DOHH2 (cell line): Measurements from ENCODE around the gene RAB17.

Source experiments
- H3F3A ChIP-seq: fragments of 200-600 bp; sonication (generic), shearing (Covaris generic); 2 replicates; pipeline ENCODE4 v1.6.0; 2016; ENCODE audit warnings: antibody characterized with exemption, mild to moderate bottlenecking; ENCODE audit not compliant: control insufficient read depth, insufficient read depth
- H3K27ac ChIP-seq: fragments of 200-600 bp; sonication (generic); 2 replicates; pipeline ENCODE4 v1.5.1; 2014; ENCODE audit warnings: low read depth, mild to moderate bottlenecking, low read length, moderate library complexity
- H3K27me3 ChIP-seq: fragments of 200-600 bp; sonication (generic); 2 replicates; pipeline ENCODE4 v1.6.1; 2014; ENCODE audit warnings: mild to moderate bottlenecking, low read length, mixed read lengths; ENCODE audit not compliant: control insufficient read depth
- H3K36me3 ChIP-seq: fragments of 200-600 bp; sonication (generic); 2 replicates; pipeline ENCODE4 v1.6.1; 2014; ENCODE audit warnings: mild to moderate bottlenecking, low read length, moderate library complexity, mixed read lengths; ENCODE audit not compliant: control insufficient read depth
- H3K4me1 ChIP-seq: fragments of 200-600 bp; sonication (generic); 2 replicates; pipeline ENCODE4 v1.6.1; 2014; ENCODE audit warnings: mild to moderate bottlenecking, low read length, mixed read lengths; ENCODE audit not compliant: control insufficient read depth
- H3K4me2 ChIP-seq: fragments of 200-600 bp; sonication (generic); 2 replicates; pipeline ENCODE4 v1.6.0; 2014; ENCODE audit warnings: mild to moderate bottlenecking, low read length, moderate library complexity
- H3K4me3 ChIP-seq: fragments of 200-600 bp; sonication (generic); 2 replicates; pipeline ENCODE4 v1.5.1; 2014; ENCODE audit warnings: mild to moderate bottlenecking, low read length, mixed read lengths
- H3K79me2 ChIP-seq: fragments of 200-600 bp; sonication (generic); 2 replicates; pipeline ENCODE4 v1.6.1; 2014; ENCODE audit warnings: mild to moderate bottlenecking, low read length, mixed read lengths; ENCODE audit not compliant: control insufficient read depth
- H3K9me2 ChIP-seq: fragments of 200-600 bp; sonication (generic); replicated peaks from 2 replicates; pipeline ENCODE4 v1.6.1; 2014; ENCODE audit warnings: mild to moderate bottlenecking, low read length, mixed read lengths; ENCODE audit not compliant: control insufficient read depth
- H3K9me3 ChIP-seq: fragments of 200-600 bp; sonication (generic); 2 replicates; pipeline ENCODE4 v1.6.1; 2014; ENCODE audit warnings: antibody characterized with exemption, low read length, mixed read lengths; ENCODE audit not compliant: control insufficient read depth, insufficient read depth
- H4K20me1 ChIP-seq: fragments of 200-600 bp; sonication (generic); 2 replicates; pipeline ENCODE4 v1.6.0; 2014; ENCODE audit warnings: low read depth, mild to moderate bottlenecking, antibody characterized with exemption, low read length, moderate library complexity; ENCODE audit not compliant: control insufficient read depth, insufficient read depth
- EZH2phosphoT487 ChIP-seq: fragments of 200-600 bp; sonication (generic); IDR thresholded peaks from 2 replicates; pipeline ENCODE4 v1.6.1; 2017; ENCODE audit warnings: borderline replicate concordance, mild to moderate bottlenecking, antibody characterized with exemption, low read length, moderate library complexity, mixed read lengths
- TF ChIP-seq, protein P1 (sequence below): fragments of 200-600 bp; sonication (generic); IDR thresholded peaks from one replicate; pipeline ENCODE4 v1.5.1; 2014; ENCODE audit warnings: antibody characterized with exemption, mild to moderate bottlenecking, low read depth, low read length; ENCODE audit not compliant: poor library complexity, severe bottlenecking

Gene RAB17

DNA sequence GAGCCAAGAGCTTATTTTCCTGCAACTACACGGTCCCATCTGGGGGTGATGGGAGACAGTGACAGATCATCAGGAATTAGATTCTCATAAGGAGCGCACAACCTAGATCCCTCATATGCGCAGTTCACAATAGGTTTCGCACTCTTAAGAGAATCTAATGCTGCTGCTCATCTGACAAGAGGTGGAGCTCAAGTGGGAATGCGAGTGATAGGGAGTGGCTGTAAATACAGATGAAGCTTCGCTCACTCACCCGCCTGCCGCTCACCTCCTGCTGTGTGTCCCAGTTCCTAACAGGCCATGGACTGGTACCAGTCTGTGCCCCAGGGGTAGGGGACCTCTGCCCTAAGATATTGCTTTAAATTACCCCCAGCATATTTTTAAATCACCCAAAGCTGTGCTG, 47.6 kb upstream of the RAB17 start:
- Histone ChIP-seq H3K79me2 (no peaks in the 10 kb centered on the region), H3F3A (no peaks in the 10 kb centered on the region), H3K4me3 (no peak overlapping the region), H3K27ac (no peak overlapping the region), H3K4me1 (peaks cover 13% of the 10 kb centered on the region), H3K36me3 (no peaks in the 10 kb centered on the region), H4K20me1 (no peaks in the 10 kb centered on the region), H3K27me3 (peaks cover 28% of the 10 kb centered on the region), H3K9me2 (no peaks in the 10 kb centered on the region), H3K9me3 (peaks cover 3% of the 10 kb centered on the region; the same call in 1 of the 2 replicates), H3K4me2 (no peak overlapping the region)
- no peak for TF ChIP-seq EZH2phosphoT487
- TF ChIP-seq, protein P1, sequence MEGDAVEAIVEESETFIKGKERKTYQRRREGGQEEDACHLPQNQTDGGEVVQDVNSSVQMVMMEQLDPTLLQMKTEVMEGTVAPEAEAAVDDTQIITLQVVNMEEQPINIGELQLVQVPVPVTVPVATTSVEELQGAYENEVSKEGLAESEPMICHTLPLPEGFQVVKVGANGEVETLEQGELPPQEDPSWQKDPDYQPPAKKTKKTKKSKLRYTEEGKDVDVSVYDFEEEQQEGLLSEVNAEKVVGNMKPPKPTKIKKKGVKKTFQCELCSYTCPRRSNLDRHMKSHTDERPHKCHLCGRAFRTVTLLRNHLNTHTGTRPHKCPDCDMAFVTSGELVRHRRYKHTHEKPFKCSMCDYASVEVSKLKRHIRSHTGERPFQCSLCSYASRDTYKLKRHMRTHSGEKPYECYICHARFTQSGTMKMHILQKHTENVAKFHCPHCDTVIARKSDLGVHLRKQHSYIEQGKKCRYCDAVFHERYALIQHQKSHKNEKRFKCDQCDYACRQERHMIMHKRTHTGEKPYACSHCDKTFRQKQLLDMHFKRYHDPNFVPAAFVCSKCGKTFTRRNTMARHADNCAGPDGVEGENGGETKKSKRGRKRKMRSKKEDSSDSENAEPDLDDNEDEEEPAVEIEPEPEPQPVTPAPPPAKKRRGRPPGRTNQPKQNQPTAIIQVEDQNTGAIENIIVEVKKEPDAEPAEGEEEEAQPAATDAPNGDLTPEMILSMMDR = no peak

DNA sequence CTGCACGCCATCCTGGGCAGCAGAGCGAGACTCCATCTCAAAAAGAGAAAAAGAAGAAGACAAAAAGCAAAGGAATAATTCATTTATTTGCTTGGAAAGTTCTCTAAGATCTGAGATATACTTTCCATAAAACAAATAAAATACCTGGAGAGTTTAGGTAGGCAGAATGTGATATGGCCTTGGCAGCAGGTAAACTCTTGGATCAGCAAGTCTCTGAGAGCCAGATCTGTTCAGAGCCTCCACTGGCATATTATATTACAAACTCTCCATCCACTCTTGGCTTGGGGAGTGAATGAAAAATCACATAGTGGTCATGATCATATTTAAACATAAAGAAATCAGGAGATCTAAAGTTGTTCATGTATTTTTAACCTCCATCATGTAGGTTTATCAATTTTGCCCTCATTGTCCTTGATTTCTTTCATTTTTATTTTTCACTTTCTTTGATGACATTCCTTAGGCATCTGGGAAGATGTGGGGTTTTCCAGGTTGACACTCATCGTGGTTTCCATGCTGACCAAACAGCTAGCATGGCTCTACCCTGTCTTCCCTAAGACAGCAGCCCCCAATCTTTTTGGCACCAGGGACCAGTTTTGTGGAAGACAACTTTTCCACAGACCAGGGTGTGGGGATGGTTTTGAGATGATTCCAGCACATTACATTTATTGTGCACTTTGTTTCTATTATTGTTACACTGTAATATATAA, 47.0 kb upstream of the RAB17 start:
- Histone ChIP-seq H3F3A (no peaks in the 10 kb centered on the region), H3K9me2 (no peaks in the 10 kb centered on the region), H3K36me3 (no peaks in the 10 kb centered on the region), H3K4me3 (no peak overlapping the region), H3K79me2 (no peaks in the 10 kb centered on the region), H4K20me1 (no peaks in the 10 kb centered on the region), H3K9me3 (peaks cover 3% of the 10 kb centered on the region; the same call in 1 of the 2 replicates), H3K27me3 (peaks cover 28% of the 10 kb centered on the region), H3K4me1 (peaks cover 13% of the 10 kb centered on the region), H3K4me2 (no peak overlapping the region), H3K27ac (no peak overlapping the region)
- TF ChIP-seq, protein P1 = no peak
- TF ChIP-seq EZH2phosphoT487 = no peak

DNA sequence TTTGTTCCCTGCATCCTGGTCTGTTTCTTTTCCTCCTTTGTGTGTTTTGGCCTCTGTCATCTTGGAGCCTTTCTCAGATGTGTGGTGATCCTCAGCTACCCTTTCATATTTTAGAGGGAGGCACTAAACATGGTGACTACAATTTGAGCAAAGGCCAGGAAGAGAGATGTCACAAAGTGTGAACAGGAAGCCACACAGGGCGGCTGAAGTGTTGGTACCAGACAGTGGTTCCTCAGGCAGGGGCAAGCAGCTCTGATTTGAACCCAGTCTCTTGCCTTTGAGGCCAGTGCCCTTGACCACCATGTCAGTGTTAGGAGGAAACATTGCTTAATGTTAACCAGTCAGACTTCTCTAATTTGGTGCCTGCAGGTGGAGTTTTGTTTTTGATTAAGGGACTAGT, 46.0 kb upstream of the RAB17 start:
- H3K4me1 ChIP-seq = peaks cover 14% of the 10 kb centered on the region
- H3K36me3 ChIP-seq = no peaks in the 10 kb centered on the region
- H3K27me3 ChIP-seq = peaks cover 28% of the 10 kb centered on the region
- TF ChIP-seq EZH2phosphoT487 = no peak
- TF ChIP-seq, protein P1 = no peak
- no peaks in the 10 kb centered on the region for H3K79me2 ChIP-seq
- peaks cover 3% of the 10 kb centered on the region; the same call in 1 of the 2 replicates for H3K9me3 ChIP-seq
- H3K4me3 ChIP-seq = no peak overlapping the region
- no peak overlapping the region for H3K4me2 ChIP-seq
- no peak overlapping the region for H3K27ac ChIP-seq
- no peaks in the 10 kb centered on the region for H3K9me2 ChIP-seq
- H4K20me1 ChIP-seq = no peaks in the 10 kb centered on the region
- no peaks in the 10 kb centered on the region for H3F3A ChIP-seq
